C4-2B (cell line): Measurements from ENCODE around the gene TCERG1L.

Experiments
- ZFX ChIP-seq: fragments of 450-650 bp; IDR thresholded peaks from 2 replicates; pipeline ENCODE4 v1.6.1; 2017
- TF ChIP-seq, protein P1 (sequence below): fragments of 450-650 bp; conservative IDR thresholded peaks from 2 replicates; pipeline ENCODE4 v1.5.1; 2017; ENCODE audit warnings: mild to moderate bottlenecking

DNA sequence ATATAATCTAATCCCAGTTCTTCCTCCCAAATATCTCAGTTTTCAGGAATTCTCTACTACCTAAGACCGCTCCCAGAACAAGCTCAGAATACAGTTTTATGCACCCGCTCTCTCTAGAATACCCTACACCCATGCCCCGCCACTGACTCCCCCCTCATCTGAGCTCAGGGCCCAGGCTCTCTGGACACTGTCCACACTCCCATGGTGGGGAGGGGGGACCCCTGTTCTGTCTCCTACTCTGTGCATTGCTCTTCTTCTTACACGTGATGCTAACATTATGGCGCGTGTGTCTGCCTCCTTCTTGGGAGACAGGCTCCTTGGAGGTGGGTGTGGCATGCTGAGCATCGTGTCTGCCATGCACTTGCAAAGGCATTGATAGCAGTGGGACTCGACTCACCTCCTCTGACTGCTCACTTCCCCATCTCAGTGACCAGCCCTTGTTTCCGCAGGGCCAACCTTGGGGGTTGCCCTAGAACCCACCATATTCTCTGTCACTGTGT lies 127.9 kb downstream of the TCERG1L start:
- TF ChIP-seq, protein P1, sequence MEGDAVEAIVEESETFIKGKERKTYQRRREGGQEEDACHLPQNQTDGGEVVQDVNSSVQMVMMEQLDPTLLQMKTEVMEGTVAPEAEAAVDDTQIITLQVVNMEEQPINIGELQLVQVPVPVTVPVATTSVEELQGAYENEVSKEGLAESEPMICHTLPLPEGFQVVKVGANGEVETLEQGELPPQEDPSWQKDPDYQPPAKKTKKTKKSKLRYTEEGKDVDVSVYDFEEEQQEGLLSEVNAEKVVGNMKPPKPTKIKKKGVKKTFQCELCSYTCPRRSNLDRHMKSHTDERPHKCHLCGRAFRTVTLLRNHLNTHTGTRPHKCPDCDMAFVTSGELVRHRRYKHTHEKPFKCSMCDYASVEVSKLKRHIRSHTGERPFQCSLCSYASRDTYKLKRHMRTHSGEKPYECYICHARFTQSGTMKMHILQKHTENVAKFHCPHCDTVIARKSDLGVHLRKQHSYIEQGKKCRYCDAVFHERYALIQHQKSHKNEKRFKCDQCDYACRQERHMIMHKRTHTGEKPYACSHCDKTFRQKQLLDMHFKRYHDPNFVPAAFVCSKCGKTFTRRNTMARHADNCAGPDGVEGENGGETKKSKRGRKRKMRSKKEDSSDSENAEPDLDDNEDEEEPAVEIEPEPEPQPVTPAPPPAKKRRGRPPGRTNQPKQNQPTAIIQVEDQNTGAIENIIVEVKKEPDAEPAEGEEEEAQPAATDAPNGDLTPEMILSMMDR: no peak
- TF ChIP-seq ZFX: no peak
